ENCODE measurements around the gene PTH2.

DNA sequence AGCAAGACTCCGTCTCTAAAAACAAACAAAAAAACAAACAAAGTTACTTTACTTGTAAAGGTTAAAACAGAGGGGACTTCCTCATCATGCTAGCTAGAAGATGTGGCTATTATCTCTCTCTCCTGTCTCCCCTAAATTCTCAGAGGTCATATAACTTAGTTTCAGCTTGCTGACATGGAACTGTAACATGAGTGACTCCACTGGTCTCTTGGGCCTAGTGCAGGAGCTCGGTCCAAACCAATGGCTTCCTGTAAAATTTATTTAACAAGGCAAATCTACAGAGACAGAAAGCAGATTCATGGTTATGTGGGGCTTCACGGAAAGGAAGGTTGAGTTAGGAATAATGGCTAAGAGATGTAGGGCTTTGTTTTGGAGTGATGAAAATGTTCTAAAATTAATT, 44.7 kb downstream of the PTH2 start:
- TF ChIP-seq POLR2AphosphoS5 (IDR thresholded peaks at IDR 0.05) = no peak
- TF ChIP-seq, protein P1, sequence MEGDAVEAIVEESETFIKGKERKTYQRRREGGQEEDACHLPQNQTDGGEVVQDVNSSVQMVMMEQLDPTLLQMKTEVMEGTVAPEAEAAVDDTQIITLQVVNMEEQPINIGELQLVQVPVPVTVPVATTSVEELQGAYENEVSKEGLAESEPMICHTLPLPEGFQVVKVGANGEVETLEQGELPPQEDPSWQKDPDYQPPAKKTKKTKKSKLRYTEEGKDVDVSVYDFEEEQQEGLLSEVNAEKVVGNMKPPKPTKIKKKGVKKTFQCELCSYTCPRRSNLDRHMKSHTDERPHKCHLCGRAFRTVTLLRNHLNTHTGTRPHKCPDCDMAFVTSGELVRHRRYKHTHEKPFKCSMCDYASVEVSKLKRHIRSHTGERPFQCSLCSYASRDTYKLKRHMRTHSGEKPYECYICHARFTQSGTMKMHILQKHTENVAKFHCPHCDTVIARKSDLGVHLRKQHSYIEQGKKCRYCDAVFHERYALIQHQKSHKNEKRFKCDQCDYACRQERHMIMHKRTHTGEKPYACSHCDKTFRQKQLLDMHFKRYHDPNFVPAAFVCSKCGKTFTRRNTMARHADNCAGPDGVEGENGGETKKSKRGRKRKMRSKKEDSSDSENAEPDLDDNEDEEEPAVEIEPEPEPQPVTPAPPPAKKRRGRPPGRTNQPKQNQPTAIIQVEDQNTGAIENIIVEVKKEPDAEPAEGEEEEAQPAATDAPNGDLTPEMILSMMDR (IDR thresholded peaks at IDR 0.05) = no peak
- no peak for TF ChIP-seq EP300 (IDR thresholded peaks at IDR 0.05)
- no peak for TF ChIP-seq POLR2A (IDR thresholded peaks at IDR 0.05; ENCODE audit: low read depth)

Data from esophagus muscularis mucosa (tissue), 4 donors.